ENCODE data around the gene SLC12A7.

Gene SLC12A7

GRCh38 chr5:1045960-1046560 is 65.8 kb downstream of the SLC12A7 start:
- no peak for DNase-seq

- no peak for DNase-seq
Observed at GRCh38 chr5:1044117-1044516, 67.7 kb downstream of the SLC12A7 start.

GRCh38 chr5:1043327-1043726 is 68.5 kb downstream of the SLC12A7 start:
- DNase-seq = no peak

GRCh38 chr5:1042626-1043025 is 69.2 kb downstream of the SLC12A7 start:
- no peak for DNase-seq

- DNase-seq = no peak
Observed at GRCh38 chr5:1041225-1042143, 70.4 kb downstream of the SLC12A7 start.

- no peak for DNase-seq
Observed at GRCh38 chr5:1040571-1040970, 71.3 kb downstream of the SLC12A7 start.

- no peak for DNase-seq
Observed at GRCh38 chr5:1039706-1040260, 72.1 kb downstream of the SLC12A7 start.

GRCh38 chr5:1039210-1039548 is 72.7 kb downstream of the SLC12A7 start:
- no peak for DNase-seq

- DNase-seq = no peak
Observed at GRCh38 chr5:1038417-1039209, 73.2 kb downstream of the SLC12A7 start.

- DNase-seq = no peak
Observed at GRCh38 chr5:1037671-1038416, 74.0 kb downstream of the SLC12A7 start.

GRCh38 chr5:1037123-1037670 is 74.7 kb downstream of the SLC12A7 start:
- DNase-seq = no peak

GRCh38 chr5:1036504-1037122 is 75.2 kb downstream of the SLC12A7 start:
- no peak for DNase-seq

- DNase-seq = no peak
Observed at GRCh38 chr5:1035421-1036405, 76.2 kb downstream of the SLC12A7 start.

- no peak for DNase-seq
Observed at GRCh38 chr5:1034986-1035385, 76.9 kb downstream of the SLC12A7 start.

- DNase-seq = no peak
Observed at GRCh38 chr5:1034421-1034905, 77.4 kb downstream of the SLC12A7 start.

GRCh38 chr5:1033606-1034420 is 78.0 kb downstream of the SLC12A7 start:
- no peak for DNase-seq

GRCh38 chr5:1033178-1033577 is 78.7 kb downstream of the SLC12A7 start:
- DNase-seq = no peak

- no peak for DNase-seq
Observed at GRCh38 chr5:1032551-1033027, 79.3 kb downstream of the SLC12A7 start.

GRCh38 chr5:1032011-1032410 is 79.9 kb downstream of the SLC12A7 start:
- no peak for DNase-seq

Measured in hematopoietic multipotent progenitor cell treated with erythropoietin and hydrocortisone succinate and interleukin-3 and kit ligand, for 6 days (in vitro differentiated cells).